K562 (cell line): ENCODE data around the gene KXD1. TPM values are rescaled to one million over a fixed set of nuclear protein-coding genes. Genes with fewer than 3 reads are reported as not detected.

Experiments used
- ATAC-seq: fragments of 200-7000 bp; cut with Tn5 transposase; 3 replicates; pipeline ENCODE4 v1.9.1; 2020; ENCODE audit warnings: moderate library complexity
- BruUV-seq: library from RNA; stranded (reverse); fragments of 400-500 nt; replicated peaks from 2 replicates; lab custom pipeline; 2021; lab: Mats Ljungman, UMichigan
- CTCF ChIA-PET: fragments of 300-600 bp; formaldehyde crosslinking; extraction: SDS; loops from one replicate; lab custom pipeline; 2021; ENCODE audit warnings: low intra/inter-chr PET ratio; lab: Yijun Ruan, JAX
- POLR2A ChIA-PET: fragments of 300-600, 350-650 bp; sonication (Branson Sonifier 250); formaldehyde crosslinking; extraction: SDS; loops from one replicate; lab custom pipeline; 2021; ENCODE audit warnings: antibody characterized with exemption, inconsistent platforms; lab: Yijun Ruan, JAX
- DNase-seq, 4 experiments: peaks; one replicate each; pipeline versions ENCODE4 v3.0.0 to v3.0.0-alpha.2; 2011 to 2018; ENCODE audit warnings: low spot score in 3 of 4, mixed read lengths in 3 of 4; ENCODE audit errors: extremely low read depth in 1 of 4
- FAIRE-seq: peaks from 2 replicates; lab custom pipeline; 2011; peaks lifted over from hg19 to GRCh38; lab: Jason Lieb, UNC
- H2AFZ ChIP-seq: 2 replicates; pipeline ENCODE4 v1.6.0; 2011; ENCODE audit warnings: low read depth, low read length, control low read depth, inconsistent platforms
- H3K27ac ChIP-seq: fragments of 200-600 bp; 3 replicates; pipeline ENCODE4 v1.8.0; 2011; ENCODE audit warnings: low read depth, mild to moderate bottlenecking, control low read depth, inconsistent platforms, low read length, moderate library complexity, mixed read lengths; ENCODE audit errors: extremely low read depth
- H3K27me3 ChIP-seq, 2 experiments: fragments of 300-600 bp in 1 of 2; 2 replicates in 1 of 2; 3 replicates in 1 of 2; pipeline versions ENCODE4 v1.6.0 to v1.8.0; 2011; ENCODE audit warnings: inconsistent platforms in 2 of 2, low read length in 2 of 2, mild to moderate bottlenecking in 1 of 2, mixed read lengths in 1 of 2, moderate library complexity in 1 of 2; ENCODE audit not compliant: control insufficient read depth in 2 of 2, insufficient read depth in 2 of 2
- H3K36me3 ChIP-seq: fragments of 300-600 bp; 3 replicates; pipeline ENCODE4 v1.8.0; 2011; ENCODE audit warnings: mild to moderate bottlenecking, low read length, inconsistent platforms; ENCODE audit not compliant: control insufficient read depth, insufficient read depth
- H3K4me1 ChIP-seq, 2 experiments: fragments of 200-600 bp in 1 of 2; replicated peaks in 1 of 2; 2 replicates in 1 of 2; 3 replicates in 1 of 2; pipeline versions ENCODE4 v1.5.1 to v1.8.0; 2011; ENCODE audit warnings: inconsistent platforms in 2 of 2, low read length in 2 of 2, mild to moderate bottlenecking in 1 of 2, mixed read lengths in 1 of 2, moderate library complexity in 1 of 2; ENCODE audit not compliant: control insufficient read depth in 2 of 2, insufficient read depth in 2 of 2
- H3K4me2 ChIP-seq: 2 replicates; pipeline ENCODE4 v1.6.1; 2011; ENCODE audit warnings: low read length, control low read depth, inconsistent platforms, mixed read lengths; ENCODE audit not compliant: insufficient read depth
- H3K4me3 ChIP-seq: fragments of 200-600 bp; sonication (generic), shearing (Covaris generic); 2 replicates; pipeline ENCODE4 v1.5.1; 2016; ENCODE audit warnings: control low read depth, inconsistent platforms
- H3K79me2 ChIP-seq: fragments of 200-600 bp; 3 replicates; pipeline ENCODE4 v1.8.0; 2011; ENCODE audit warnings: low read length, inconsistent platforms; ENCODE audit not compliant: control insufficient read depth, insufficient read depth
- H3K9ac ChIP-seq, 2 experiments: 2 replicates each; pipeline versions ENCODE4 v1.6.0 to v1.6.1; 2011; ENCODE audit warnings: low read depth in 2 of 2, low read length in 2 of 2, control low read depth in 1 of 2, inconsistent platforms in 1 of 2, mild to moderate bottlenecking in 1 of 2, mixed read lengths in 1 of 2; ENCODE audit not compliant: insufficient read depth in 1 of 2
- H3K9me1 ChIP-seq: one replicate; pipeline ENCODE4 v1.6.0; 2011; ENCODE audit warnings: inconsistent platforms, mild to moderate bottlenecking, low read length, moderate library complexity; ENCODE audit not compliant: control insufficient read depth, insufficient read depth
- H3K9me3 ChIP-seq: replicated peaks from 2 replicates; pipeline ENCODE4 v1.5.1; 2011; ENCODE audit warnings: low read depth, low read length, inconsistent platforms; ENCODE audit not compliant: control insufficient read depth, insufficient read depth
- H4K20me1 ChIP-seq: replicated peaks from 2 replicates; pipeline ENCODE4 v1.6.1; 2011; ENCODE audit warnings: low read length, inconsistent platforms, mixed read lengths; ENCODE audit not compliant: control insufficient read depth, insufficient read depth
- DMBX1 ChIP-seq: fragments of 250-450 bp; sonication (Bioruptor Pico); IDR thresholded peaks from 2 replicates; pipeline ENCODE4 v1.8.0; 2022; ENCODE audit warnings: inconsistent platforms, mild to moderate bottlenecking, moderate library complexity, borderline replicate concordance
- EZH2 ChIP-seq: IDR thresholded peaks from 2 replicates; pipeline ENCODE4 v1.6.1; 2012; ENCODE audit warnings: low read depth, mild to moderate bottlenecking, inconsistent platforms, low read length, borderline replicate concordance
- MYBL2 ChIP-seq, 2 experiments: fragments of 450-650 bp in 1 of 2; sonication (generic) in 1 of 2; formaldehyde crosslinking in 1 of 2; IDR thresholded peaks; 2 replicates each; pipeline versions ENCODE4 v1.6.1 to v1.8.1; 2017 to 2022; ENCODE audit warnings: borderline replicate concordance in 1 of 2, inconsistent platforms in 1 of 2, low read depth in 1 of 2, mild to moderate bottlenecking in 1 of 2, missing genetic modification reagents in 1 of 2, moderate library complexity in 1 of 2
- NR1H2 ChIP-seq: sonication (generic); formaldehyde crosslinking; IDR thresholded peaks from 2 replicates; pipeline ENCODE4 v1.4.0; 2020; ENCODE audit warnings: mild to moderate bottlenecking, missing genetic modification reagents
- POLR2G ChIP-seq: fragments of 200-400 bp; formaldehyde crosslinking; IDR thresholded peaks from 2 replicates; pipeline ENCODE4 v1.6.1; 2017; ENCODE audit warnings: low read depth, mild to moderate bottlenecking, antibody characterized with exemption, low read length, moderate library complexity
- ZBTB33 ChIP-seq: sonication (generic); formaldehyde crosslinking; IDR thresholded peaks from 2 replicates; pipeline ENCODE4 v1.8.1; 2023; ENCODE audit warnings: mild to moderate bottlenecking, missing genetic modification reagents
- WGBS: fragments of 100-300 bp; shearing (Covaris generic); methylation state at CpG from one replicate; pipeline ENCODE4 v1.1.6; 2016; ENCODE audit warnings: low coverage, mixed read lengths; ENCODE audit not compliant: insufficient coverage; ENCODE audit errors: missing lambda C conversion rate; 5-methylcytosine and 5-hydroxymethylcytosine counted together
- in situ Hi-C: fragments of 300-500 bp; cut with MboI; formaldehyde crosslinking; loops from 4 replicates; pipeline ENCODE4 v1.15.0; 2018; ENCODE audit warnings: inconsistent platforms, mixed read lengths
- intact Hi-C: fragments of 100-400 bp; cut with micrococcal nuclease; formaldehyde crosslinking; loops from 2 replicates; pipeline ENCODE4 v1.14.2; 2022
- polyA plus RNA-seq, 8 experiments: library from polyadenylated mRNA; depleted of rRNA in 4 of 8; stranded (reverse) in 5 of 8; unstranded in 3 of 8; fragments of >200 nt; fragmentation: Nextera tagmentation in 2 of 8; fragmentation: Illumina TruSeq in 1 of 8; extraction: Ambion mirVana in 2 of 8; extraction: Trizol in 1 of 8; gene quantifications; 2 replicates each; pipeline versions ENCODE4 v1.2.1 to v1.2.3, GENCODE V29; 2011 to 2014; ENCODE audit warnings: inconsistent platforms in 1 of 8, missing spikeins in 1 of 8
- total RNA-seq, 7 experiments: library from RNA; depleted of rRNA in 6 of 7; stranded (reverse); fragments of >200 nt in 6 of 7; fragmentation: Illumina TruSeq in 2 of 7; extraction: Trizol in 2 of 7; gene quantifications; 2 replicates each; pipeline versions ENCODE4 v1.2.1 to v1.2.3, GENCODE V29; 2011 to 2021; ENCODE audit warnings: low replicate concordance in 1 of 7

KXD1 gene
- total and polyA plus RNA-seq, 9 of the 15 experiments (the other 6 are each of a cell fraction or from before 2014, with no cell fraction given): 21.9 to 210 (median 118) TPM

- intact Hi-C loops: no loop called here
- Histone ChIP-seq H3K4me3 (no peak overlapping the region), H3K36me3 (peaks cover 74% of the 10 kb centered on the region), H3K79me2 (peaks cover 15% of the 10 kb centered on the region)
- CTCF ChIA-PET: no interaction called here
- TF ChIP-seq POLR2G: peak; percentile 63
- TF ChIP-seq MYBL2 (IDR thresholded peaks at IDR 0.05; ENCODE audit: low read depth): no peak
- TF ChIP-seq MYBL2 (CRISPR knock-in tag; IDR thresholded peaks at IDR 0.05; ENCODE audit: borderline replicate concordance): no peak
- TF ChIP-seq NR1H2 (CRISPR knock-in tag): no peak
- no peak for TF ChIP-seq EZH2
- no peak for TF ChIP-seq DMBX1 (CRISPR knock-in tag)
- TF ChIP-seq ZBTB33 (CRISPR knock-in tag): peak; percentile 30; the same call in 1 of the 2 replicates
- TF ChIP-seq, all 486 proteins: peak for 2
- Histone ChIP-seq H3K27ac (no peak overlapping the region), H3K9me1 (no peaks in the 10 kb centered on the region), H3K9me3 (no peaks in the 10 kb centered on the region), H3K9ac (no peak overlapping the region), H2AFZ (no peak overlapping the region), H4K20me1 (no peaks in the 10 kb centered on the region), H3K27me3 (no peaks in the 10 kb centered on the region), H3K4me1 (peaks cover 7 to 31% of the 10 kb centered on the region in 2 experiments; a peak in 3 of 5 replicates), H3K4me2 (no peak overlapping the region)
- FAIRE-seq (no peak), DNase-seq (no peak), ATAC-seq (no peak)
- WGBS: 96% methylated on average over 13 of the region's 17 CpGs
- POLR2A ChIA-PET: interaction anchor here (0.6 to 0.7 kb wide), 3 partner anchors 21 to 621 kb away, joined by 3 read pairs; no protein-coding TSS in a partner anchor
- BruUV-seq: no TSS peak
- in situ Hi-C loops: no loop called here
These were observed 20.2 kb upstream of the KXD1 start for GRCh38 chr19:18537431-18537830.
